ENCODE measurements around the gene IL15RA.

GRCh38 chr10:5959142-5959541 lies 18.2 kb downstream of the IL15RA start:
- TF ChIP-seq, protein P1, sequence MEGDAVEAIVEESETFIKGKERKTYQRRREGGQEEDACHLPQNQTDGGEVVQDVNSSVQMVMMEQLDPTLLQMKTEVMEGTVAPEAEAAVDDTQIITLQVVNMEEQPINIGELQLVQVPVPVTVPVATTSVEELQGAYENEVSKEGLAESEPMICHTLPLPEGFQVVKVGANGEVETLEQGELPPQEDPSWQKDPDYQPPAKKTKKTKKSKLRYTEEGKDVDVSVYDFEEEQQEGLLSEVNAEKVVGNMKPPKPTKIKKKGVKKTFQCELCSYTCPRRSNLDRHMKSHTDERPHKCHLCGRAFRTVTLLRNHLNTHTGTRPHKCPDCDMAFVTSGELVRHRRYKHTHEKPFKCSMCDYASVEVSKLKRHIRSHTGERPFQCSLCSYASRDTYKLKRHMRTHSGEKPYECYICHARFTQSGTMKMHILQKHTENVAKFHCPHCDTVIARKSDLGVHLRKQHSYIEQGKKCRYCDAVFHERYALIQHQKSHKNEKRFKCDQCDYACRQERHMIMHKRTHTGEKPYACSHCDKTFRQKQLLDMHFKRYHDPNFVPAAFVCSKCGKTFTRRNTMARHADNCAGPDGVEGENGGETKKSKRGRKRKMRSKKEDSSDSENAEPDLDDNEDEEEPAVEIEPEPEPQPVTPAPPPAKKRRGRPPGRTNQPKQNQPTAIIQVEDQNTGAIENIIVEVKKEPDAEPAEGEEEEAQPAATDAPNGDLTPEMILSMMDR (IDR thresholded peaks at IDR 0.05), result no peak
- TF ChIP-seq EZH2 (IDR thresholded peaks at IDR 0.05; ENCODE audit: borderline replicate concordance, insufficient read depth, low read depth, low read length, poor library complexity, severe bottlenecking), result no peak

Measured in B cell (primary cell).